ENCODE measurements around the gene TGM1.

TGM1 gene

DNA sequence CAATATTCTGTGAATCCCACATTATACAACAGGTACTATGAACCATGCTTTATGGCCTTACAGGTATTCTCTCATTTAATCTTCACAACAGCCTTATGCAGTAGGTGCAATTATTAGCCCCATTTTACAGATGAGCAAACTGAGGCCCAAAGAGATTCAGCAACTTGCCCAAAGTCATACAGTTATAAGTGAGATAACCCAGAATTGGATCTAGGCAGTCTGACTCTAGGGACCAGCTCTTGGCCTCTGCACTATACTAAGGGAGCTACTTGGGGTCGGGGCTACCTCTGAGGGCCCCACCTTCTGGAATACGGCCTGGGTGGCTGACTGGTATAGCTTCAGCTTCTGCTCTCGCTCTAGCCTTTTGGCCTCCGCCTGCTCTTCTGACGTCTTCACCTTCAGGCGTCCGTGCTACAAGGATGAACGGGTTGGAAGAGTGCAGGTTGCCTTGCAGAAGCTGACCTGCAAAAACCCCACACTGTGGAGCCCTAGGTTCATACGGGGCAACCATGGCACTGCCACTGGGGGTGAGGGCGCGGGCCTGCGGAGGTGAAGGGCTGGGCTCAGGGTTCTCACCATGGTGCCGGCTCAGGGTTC is 7.7 kb upstream of the TGM1 start:
- no peak for DNase-seq

DNA sequence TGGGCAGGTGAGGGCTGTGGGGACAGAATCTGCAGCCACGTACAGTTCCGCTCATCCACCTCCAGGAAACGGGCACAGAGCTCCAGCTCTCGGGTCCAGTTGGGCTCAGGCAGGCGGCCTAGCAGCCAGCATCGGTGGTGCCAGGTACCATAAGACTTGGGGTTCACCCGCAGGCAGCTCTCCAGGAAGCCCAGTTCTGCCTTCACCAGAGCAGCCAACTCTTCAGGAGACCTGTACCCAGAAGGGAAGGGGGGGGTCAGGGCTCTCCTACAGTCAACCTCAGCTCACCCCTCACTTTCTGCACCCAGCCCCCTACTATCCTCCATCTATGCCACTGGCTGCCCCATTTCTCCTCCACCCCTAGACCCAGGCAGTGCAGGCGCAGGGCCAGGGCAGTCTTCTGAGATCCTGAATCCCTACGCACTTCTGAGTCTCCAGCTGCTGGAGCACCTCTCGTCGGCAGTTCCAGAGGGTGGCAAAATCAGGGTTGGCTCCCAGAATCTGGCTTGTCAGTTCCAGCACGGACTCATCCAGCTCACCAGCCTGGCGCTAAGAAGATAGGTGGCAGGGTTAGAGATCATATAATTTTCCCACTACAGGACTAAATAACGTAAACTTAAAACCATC is 7.0 kb upstream of the TGM1 start:
- DNase-seq: no peak

DNA sequence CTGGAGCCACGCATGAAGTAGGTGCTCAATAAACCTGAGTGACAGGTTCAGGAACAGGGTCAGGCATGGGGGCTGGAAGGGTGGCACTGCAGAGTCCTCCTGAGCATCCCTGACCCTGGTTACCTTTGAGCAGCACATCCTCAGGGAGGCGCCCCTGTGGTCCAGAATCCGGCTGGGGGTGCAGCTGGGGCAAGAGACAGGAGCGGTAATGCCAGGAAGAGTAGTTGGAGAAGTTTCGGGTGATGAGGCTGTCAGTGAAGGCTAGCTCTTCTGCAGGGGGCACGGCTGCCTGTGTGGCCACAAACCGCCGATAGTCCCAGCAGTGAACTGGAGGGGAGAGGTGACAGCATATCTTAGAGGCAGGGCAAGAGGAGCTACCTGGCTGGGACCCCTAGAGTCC is 6.4 kb upstream of the TGM1 start:
- DNase-seq: no peak

DNA sequence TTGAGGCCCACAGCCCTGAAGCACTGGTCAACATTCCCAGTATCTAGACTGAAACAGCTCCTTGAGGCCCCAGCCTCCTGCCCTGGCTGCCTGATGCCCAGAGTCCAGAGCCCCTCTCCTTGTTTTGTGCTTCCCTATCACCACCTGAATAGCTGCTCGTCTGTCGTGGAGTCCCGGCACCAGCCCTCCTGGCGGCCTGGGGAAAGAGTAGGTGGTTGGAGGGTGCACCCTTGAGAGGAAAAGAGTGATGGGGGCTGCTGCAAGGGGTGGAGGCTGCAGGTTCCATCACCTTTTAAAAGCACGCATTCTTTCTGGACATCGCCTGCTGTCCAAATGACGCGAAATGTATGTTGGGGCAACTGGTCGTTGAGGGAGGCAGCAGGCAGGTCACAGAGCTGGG is 5.2 kb upstream of the TGM1 start:
- no peak for DNase-seq

DNA sequence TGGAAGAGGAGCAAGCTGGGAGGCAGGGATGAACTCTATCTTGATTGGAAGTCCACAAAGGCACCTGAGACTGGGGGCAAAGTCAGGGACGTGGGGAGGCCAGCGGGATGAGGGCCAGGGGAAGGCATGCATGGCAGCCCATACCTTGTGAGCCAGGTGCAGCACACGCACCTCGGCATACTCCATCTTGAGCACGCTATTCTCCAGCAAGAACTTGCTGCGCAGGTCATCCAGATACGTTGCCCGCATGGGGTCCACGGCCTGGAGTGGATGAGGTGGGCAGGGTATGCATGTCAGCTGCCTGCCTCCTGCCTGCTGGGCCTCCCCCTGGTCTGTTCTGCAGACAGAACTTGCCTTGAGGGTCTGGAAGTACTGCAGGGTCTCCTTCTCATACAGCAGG is 4.5 kb upstream of the TGM1 start:
- no peak for DNase-seq

DNA sequence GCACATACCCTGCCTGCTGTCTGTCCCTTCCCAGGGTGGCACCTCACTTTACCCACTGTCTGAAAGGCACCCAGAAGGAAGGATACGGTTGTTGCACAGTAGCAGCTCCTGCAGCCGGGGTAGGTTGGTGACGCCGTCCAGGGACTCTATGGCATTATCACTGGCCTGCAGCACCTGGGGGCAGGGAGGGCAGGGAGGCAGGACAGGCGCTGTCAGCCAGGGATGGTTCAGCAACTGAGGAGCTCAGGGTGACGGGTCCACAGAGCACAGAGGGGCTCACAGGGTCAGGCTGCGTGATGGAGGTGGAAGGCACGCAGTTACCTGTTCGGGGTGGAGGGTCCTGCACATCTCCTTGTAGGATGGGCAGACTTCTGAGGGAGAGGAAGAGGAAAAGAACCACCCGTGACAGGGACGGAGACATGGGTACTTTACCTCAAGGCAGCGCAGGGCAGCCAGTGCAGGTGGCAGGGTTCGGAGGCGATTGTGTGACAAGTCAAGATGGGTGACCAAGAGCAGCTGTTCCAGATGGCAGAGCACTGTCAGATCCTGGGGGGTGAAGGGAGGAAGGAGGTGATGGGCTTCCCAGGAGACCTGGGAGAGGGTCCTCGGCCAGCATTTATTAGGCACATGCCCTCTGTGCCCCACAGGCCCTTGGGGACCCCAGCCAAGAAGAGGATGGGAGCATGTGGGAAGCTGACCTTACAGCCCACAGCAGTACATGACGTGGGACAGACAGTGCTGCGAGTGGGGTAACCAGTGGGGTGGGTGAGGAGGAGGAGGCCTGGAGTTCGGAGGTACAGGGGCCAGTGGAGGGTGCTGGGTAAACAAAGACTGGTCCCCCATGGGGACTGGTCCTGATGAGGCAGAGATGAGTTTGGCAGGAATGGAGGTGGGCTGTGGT is 3.6 kb upstream of the TGM1 start:
- no peak for DNase-seq

DNA sequence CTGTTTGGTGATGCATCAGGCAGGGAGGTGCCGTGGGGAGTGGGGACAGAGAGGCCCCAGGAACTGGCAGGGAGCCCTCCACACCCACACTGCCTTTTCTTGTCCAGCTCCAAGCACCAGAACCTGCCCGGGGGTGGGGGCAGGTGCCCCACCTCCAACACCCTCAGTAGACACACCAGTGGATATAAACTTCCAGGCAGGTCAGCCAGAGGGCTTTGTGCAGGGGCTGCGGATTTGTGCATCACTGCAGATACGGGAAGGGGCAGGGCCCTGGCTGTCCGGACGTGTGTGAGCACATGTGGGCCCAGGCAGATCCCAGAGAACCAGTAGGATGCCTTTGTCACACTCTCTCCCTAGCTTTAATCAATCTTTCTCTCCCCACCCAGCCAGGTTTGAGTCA is 1.3 kb upstream of the TGM1 start:
- DNase-seq: no peak

DNA sequence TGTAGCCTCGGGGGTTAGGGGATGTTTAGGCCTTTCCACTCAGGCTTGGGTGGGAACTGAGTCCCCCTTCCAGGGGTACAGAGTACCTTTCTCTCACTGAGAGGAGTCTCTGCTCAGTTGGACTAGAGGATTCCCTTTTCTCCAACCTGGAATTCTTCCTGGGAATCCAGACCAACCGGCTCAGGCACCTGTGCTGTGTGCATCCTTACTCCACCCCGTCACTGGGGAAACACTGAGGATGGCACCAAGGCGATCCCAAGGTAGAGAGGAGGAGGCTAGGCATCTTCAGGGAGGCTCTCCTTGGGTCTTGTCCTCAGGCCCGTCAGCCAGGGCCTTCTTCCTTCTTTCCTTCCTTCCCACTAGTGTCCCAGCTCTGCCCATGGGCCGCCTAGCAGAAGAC is 871 bp upstream of the TGM1 start:
- no peak for DNase-seq

DNA sequence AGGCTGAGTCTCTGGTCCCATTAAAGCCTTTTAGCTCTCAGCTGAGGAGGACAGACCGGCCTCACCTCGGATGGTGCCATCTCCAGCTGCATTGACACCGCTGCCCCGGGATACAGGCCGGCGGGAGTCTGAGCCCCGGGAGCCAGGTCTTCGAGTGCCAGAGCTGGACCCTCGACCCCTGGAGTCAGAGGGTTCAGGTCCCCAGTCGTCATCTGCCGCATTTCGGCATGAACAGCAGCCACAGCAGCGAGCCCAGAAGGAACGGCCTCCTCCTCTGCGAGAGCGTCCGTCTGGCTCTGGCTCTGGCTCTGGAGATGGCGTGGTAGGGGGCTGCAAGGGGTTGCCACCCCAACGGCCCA is 1.0 kb downstream of the TGM1 start:
- no peak for DNase-seq

DNA sequence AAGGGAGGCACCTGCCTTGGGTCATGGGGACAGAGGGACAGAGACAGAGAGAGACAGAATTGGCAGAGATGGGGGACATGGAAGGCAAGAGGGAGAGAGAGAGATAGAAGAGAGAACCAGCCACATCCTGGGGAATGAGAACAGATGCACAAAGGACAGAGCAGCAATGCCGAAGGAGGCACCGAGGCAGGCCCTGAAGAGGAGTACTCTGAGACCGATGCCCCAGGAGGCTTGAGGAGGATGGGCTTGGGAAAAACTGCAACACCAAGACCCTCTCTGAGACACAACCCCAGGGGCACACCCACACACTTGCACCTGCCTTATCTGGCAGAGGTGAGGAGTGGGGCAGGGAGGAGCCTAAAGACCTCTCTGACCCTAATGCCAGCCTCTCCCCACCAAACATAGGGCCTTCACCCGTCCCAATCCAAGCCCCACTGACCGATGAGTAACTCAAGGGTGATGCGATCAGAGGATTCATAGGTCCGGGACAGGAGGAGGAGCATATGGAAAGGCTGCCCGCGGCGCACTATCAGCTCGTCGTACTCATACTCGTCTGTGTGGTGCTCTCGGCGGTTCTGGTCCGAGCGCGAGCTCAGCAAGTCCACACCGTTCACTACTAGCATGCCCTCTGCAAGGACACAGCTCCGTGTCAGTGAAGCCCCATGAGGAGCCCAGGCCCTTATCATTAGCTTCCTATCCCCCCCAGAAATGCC is 1.6 kb downstream of the TGM1 start:
- no peak for DNase-seq

DNA sequence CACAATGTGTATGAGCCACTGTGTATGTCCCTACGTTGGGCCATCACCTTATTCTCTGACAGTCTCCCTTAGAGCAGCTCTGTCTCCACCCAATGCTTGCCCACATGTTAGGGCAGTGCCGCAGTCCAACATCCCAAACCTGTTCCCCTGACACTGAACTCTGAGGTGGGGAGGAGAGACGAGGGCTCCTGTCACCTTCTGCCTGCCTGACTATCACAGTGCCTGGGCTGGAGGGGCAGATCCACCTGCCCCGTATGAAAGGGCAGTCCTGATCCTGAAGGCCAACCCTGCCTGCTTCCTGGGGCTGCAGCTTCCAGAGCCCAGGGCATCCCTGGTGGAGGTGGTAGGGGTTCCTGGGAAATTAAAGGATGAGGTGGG is 2.2 kb downstream of the TGM1 start:
- DNase-seq: no peak

DNA sequence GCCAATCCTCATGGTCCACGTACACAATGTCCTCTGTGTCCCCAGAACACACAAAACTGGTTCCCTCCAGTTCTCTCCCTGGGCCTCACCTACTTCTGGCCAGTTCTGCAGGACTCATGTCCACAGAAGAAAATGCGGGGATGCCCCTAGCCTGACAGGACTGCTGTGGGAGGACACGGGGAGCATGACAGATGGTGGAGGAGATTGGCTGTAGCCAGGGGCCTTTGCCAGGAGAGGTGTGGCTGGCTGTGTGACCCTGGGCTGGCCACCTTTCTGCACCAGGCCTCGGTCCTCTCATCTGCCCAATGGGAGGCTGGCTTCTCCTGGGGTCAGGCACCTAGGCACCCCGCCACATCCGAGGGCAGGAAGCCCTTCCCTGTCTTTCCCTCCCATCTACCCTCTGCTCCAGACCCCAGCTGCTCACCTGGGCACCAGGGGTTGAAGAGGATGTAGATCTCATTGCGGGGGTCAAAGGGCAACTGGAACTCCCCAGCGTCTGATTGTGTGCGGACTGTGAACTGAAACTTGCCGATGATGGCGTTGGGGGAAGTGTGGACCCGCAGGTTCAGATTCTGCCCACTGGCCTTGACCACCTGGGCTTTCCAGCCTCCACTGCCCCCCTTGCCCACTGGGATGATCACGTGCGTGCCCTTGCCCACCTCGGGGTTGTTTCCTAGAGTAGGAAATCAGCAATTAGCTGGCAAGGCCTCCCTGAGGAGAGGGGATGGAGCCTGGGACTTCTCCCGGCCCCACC is 2.8 kb downstream of the TGM1 start:
- DNase-seq: no peak

DNA sequence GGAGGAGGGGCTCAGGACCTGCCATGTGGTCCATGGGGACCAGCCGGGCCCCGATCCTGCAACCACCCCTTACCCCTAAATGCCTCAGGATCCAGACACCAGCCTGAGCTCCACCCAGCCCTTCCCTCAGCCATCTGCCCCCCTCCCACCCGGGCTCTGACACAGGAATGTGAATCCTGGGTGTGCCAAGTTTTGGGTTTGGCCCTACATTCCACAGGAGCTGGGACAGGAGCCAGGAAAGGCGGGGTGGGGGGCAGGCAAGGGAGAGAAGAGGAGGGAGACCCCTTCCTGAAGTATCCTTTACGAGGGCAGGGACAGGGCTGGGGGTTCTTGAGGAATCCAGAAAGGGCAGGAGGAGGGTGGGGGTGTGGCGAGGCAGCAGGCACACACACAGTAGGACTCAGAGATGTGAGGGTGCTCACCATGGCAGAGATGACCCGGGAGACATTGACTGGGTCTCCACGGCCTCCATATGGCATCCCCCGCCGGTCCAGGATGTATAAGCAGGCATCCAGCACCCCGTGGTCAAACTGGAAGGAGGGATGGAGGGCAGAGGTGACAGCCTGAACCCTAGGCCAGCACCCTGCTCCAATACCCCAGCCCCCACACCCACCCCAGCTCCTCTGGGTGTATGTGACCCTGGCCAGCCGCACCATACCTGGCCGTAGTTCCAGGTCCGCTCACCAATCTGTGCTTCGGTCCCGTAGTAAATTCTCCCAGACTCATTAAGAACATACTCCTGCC is 3.5 kb downstream of the TGM1 start:
- DNase-seq: no peak

DNA sequence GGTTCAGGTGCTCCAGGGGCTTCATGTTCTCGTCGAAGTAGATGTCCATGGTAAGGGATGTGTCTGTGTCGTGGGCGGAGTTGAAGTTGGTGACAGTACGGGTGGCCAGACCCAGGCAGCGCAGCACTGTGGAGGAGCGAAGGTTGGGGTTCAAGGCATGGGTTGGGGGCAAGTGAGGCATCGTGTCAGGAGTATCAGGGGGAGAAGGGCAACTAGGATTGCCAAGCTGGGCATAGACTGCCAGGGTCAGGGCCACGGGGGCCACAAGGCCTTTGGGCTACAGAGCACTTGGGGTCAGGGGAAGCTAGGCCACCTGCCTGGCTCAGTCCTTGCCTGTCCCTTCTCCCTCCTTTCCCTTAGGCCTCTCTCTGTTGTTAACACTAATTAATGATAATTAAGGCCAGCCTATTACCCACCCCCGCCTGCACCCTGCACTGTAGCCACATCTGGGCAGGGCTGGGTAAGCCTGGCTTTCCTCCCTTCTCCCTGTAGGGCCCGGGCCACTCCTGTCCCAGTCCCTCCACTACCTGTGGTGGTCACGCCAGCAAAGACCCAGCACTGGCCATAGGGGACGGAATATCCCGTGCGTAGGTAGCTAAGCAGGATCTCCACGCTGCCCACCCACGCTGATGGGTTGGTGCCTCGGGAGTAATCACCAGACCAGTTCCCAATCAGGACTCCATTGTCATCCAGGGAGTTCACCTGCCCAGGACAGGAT is 4.3 kb downstream of the TGM1 start:
- no peak for DNase-seq

DNA sequence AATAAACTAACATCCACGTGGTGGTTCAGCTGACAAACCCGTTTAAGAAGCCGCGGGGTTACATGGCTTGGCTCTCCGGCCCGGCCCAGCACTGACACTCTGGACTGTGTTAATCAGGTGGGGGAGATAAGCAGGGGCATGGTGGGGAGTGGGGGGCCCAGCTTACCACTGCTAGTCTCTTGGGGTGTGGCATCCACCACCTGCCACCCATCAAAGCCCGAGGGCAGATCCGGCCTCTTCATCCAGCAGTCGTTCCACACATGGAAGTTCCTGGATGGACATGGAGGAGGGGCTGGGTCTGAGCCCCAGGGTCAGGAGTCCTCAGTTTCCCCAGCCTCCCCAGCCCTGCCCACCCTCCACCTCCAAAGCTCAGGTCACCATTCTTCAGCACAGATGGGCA is 4.9 kb downstream of the TGM1 start:
- DNase-seq: no peak

DNA sequence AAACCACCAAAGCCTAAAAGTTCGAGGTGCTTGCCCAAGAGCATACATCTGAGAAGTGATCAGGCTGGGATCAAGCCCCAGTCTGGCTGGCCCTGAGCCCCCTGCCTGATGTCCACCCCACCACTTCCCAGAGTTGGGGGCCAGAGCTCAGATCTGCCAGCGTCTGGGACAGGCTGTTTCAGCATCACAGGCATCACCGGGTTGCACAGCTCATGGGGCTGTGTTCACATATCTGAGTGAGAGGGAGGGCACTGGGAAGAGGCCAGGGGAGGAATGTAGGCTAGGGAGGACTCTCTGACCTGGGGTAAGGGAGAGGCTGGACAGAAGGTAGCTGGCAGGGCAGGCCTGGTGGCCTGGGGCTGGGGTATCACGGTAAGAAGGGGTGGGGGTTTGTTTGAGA is 6.0 kb downstream of the TGM1 start:
- no peak for DNase-seq

DNA sequence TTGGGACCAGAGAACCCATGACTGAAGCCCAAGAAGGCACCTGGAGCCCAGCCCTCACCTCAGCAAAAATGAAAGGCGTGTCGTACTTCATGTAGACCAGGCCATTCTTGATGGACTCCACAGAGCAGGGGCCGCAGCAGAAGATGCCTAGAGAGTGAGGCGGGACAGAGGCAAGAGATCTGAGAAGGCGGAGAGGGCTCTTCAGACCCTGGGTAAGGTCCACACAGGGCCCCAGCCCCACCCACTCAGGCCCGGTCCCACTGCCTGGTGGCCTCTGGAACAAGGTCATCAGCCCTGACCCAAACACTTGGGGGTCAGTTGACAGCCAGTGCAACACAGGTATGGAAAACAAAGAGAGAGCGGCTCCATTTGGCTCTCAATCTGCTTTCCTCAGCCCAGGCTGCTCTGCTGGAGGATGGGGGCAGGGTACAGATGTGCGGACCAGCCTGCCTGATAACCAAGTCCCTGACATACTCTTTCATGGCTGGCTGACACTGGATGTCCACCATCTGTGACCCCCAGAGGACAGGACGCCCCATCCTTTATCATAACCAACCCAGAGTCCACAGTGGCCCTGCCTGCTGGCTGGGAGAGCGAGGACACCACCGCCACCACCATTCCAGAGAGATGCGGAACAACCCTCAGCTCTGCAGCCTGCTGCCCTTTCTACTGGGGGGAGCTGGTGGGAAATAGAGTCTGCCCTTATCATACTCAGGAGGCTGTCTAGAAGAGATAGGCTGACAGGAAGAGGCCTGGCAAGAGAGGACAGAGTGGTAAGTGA is 6.9 kb downstream of the TGM1 start:
- DNase-seq: no peak

DNA sequence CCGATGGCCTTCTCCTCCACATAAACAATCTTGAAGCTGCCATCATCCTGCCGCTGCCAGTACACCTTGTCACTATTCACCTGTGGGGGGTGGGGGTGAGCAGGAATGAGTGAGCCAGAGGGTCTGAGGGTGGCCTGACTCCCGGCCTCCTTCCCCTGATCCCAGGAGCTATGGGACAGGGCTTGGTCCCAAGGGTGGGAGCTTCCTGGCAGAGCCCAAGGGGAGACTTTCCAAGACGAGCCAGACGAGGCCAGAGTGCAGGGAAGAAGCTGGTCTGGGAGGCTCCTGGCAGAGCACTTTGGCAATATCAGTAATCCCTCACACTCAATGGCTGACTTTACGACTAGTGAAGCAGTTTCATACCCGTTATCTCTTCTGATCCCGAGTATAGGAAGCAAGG is 7.5 kb downstream of the TGM1 start:
- DNase-seq: no peak

DNA sequence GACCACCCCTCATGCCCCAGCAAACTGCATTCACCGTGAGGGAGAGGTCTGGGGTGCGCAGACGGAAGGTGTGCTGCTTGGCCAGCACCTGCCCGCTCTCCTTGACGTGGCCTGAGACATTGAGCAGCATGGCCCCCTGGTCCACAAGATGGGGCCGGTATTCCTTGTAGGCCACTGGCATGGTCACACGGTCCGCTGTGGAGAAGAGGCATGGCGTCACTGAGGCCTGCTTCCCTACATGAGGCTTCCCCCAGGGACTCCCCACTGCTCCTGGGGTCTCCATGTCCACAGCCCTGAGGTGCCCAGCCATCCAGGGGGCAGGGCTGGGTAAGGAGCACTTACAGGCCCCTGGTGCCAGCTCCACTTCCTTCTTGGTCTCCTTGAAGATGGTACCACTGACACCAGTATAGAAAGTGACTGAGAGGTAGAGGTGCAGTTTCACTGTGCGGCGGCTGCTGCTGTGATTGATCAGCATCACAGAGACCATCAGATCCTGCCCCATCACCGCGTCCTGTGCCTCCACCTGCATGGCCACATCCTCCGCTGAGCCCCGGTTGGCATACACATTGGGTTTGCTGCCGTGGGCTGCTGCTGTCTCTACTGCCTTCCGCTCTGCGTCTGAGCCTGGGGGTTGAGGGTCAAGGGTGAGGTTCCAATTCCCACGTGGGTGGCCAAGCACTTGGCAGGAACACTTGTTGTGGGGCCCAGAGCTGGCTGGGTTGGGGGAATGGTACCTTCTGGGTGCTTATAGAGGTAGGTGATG is 8.2 kb downstream of the TGM1 start:
- DNase-seq: no peak

DNA sequence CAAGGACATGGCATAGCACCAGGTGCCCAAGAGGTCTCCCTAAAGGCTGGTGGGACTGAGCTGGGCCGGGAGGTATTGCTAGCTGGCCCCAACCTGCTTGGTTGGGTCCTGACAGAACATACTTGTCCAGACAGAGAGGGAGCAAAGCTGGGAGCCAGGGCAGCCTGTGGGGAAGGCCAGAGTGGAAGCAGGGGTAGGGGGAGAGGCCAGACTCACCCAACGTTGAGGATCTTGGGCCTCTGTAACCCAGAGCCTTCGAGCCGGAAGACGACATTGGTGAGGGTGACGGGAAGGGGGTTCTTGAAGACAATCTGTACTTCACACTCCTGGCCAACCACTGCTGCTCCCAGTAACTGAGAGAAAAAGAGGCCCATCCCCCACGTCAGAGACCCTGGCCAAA is 9.0 kb downstream of the TGM1 start:
- DNase-seq: no peak
